Measurements from ENCODE around the gene RELA.

The RELA gene

DNA sequence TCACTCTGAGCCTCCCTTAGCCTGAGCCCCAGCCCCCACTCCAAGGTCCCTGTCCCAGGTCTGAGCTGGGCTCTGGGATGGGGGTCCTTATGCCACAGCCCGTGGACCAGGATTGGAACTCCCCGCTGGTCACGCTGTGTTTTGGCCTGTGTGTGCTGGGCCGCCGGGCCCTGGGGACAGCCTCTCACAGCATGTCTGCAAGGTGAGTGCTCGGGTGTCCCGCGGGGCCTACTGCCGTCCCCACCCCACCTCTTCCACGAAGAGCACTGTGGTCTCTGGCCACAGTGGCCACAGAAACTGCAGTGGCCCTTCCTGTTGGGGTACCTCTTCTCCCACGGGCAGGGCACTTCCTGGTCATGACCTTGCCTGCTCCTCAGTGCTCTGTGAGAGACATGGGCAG is 28.3 kb downstream of the RELA start:
- no peak for DNase-seq (ENCODE audit: extremely low read depth in 1 of 2, low read depth in 1 of 2)

- DNase-seq (ENCODE audit: extremely low read depth in 1 of 2, low read depth in 1 of 2): no peak
Measured at GRCh38 chr11:65634109-65634436, 28.6 kb downstream of the RELA start.

DNA sequence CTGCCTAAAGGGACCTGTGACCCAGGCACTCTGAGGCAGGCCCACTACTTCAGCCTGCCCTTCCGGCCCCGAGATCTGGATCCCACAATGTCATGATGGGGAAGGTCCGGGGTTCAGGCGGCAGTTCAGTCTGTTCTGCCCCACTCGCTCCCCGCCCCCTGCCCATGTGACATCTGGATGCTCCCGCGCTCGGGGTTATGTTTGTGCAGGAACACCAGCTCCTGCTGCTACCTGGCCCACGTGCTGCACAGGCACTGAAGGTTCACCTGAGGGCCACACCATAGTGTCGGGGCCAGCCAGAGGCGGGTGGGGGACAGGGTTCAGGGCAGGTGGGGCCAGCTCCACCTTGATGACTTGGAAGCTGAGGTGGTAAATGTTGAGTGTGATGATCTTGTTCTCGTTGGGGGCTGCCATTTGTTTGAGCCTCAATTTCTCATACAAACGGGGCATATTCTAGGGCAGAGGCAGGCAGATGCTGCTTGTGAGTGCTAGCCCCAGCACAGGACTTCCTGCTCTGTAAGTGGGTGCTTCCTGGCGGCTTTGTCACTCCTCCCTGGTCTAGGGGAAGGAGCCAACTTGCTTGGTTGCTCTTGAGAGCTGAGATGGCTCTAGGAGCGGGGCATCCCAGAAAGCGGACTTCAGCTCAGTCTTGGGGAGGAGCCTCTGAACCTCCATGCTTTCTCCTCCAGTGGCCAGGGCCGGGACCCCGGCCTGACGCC is 29.2 kb downstream of the RELA start:
- no peak for DNase-seq (ENCODE audit: extremely low read depth in 1 of 2, low read depth in 1 of 2)

DNA sequence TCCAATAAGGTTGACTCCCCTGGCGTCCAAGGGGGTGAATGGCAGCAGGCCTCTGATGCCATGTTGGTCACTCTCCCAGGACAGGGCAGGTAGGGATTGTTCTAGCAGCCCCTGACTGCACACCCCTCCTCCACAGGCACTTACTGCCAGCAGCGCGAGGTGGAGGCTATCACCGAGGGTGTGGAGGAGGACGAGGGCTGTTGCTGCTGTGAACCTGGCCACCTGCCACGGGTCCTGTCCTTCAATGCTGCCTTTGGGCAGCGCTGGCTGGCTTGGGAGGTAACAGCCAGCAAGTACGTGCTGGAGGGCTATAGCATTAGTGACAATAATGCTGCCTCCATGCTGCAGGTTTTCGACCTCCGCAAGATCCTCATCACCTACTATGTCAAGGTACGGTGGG is 32.5 kb downstream of the RELA start:
- no peak for DNase-seq (ENCODE audit: extremely low read depth in 1 of 2, low read depth in 1 of 2)

GRCh38 chr11:65629579-65629978 is 33.1 kb downstream of the RELA start:
- DNase-seq (ENCODE audit: extremely low read depth in 1 of 2, low read depth in 1 of 2): no peak

DNA sequence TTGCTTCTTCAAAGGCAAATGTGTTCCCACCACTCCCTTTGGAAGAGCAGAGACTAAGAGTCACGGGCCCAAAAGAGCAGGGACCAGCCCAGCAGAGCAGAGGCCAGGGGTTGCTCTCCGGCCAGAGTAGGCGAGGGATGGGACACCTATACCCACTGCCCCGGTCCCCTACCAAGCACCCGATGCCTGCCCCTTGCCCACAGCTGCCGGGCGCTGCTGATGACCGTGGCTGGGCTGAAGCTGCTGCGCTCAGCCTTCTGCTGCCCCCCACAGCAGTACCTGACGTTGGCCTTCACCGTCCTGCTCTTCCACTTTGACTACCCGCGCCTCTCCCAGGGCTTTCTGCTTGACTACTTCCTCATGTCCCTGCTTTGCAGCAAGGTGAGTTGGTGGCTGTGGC is 35.5 kb downstream of the RELA start:
- DNase-seq (ENCODE audit: extremely low read depth in 1 of 2, low read depth in 1 of 2): no peak

DNA sequence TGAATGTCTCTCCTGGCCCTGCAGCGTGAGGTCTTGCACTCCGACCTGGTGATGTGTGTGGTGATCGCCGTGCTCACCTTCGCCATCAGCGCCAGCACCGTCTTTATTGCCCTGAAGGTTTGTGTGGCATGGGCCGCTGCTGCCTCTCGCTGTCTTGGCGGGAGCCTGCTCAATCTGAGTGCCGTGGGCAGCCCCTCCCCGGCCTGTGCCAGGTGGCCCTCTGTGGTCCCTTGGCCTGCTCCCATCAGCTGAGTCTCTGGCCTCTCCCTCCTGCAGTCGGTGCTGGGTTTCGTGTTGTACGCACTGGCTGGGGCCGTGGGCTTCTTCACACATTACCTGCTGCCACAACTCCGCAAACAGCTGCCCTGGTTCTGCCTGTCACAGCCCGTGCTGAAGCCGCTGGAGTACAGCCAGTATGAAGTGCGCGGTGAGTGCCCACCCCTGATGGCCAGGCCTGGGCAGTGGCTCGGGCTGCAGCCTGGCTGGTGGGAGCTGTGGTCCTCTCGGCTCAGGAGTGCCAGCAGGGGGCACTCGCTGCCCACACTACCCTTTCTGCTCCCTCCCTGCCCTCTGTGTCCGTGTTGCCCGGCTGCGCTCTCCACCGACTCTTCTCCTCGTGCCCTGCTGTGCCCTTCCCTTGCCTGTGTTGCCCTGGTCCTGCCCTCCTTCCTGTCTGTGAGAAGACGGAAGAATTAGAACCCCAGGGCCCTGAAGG is 36.9 kb downstream of the RELA start:
- no peak for DNase-seq (ENCODE audit: extremely low read depth in 1 of 2, low read depth in 1 of 2)

DNA sequence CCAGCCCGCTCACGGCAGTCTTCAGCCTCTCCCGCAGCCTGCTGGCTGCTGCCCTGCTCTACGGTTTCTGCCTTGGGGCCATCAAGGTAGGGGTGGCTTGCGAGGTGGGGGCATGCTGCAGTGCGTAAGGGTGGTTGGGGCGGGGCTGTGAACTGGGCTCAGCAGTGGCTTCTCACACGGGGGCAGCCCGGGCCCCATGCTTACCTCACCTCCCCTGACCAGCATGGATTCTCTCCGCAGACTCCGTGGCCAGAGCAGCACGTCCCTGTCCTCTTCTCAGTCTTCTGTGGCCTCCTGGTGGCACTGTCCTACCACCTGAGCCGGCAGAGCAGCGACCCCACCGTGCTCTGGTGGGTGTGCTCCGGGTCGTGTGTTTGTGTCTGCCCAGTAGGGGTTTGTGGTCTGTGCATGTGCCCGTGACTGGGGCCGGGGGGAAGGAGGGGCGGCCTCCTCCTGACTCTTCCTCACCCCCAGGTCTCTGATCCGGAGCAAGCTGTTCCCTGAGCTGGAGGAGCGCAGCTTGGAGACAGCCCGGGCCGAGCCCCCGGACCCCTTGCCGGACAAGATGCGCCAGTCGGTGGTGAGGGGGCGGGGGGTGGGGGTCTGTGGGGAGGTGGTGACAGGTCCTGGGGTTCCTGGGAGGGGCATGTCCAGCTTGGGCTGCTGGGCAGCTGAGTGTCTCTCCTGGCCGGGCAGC is 37.6 kb downstream of the RELA start:
- no peak for DNase-seq (ENCODE audit: extremely low read depth in 1 of 2, low read depth in 1 of 2)

GRCh38 chr11:65623852-65624616 is 38.7 kb downstream of the RELA start:
- DNase-seq (ENCODE audit: extremely low read depth in 1 of 2, low read depth in 1 of 2): no peak

DNA sequence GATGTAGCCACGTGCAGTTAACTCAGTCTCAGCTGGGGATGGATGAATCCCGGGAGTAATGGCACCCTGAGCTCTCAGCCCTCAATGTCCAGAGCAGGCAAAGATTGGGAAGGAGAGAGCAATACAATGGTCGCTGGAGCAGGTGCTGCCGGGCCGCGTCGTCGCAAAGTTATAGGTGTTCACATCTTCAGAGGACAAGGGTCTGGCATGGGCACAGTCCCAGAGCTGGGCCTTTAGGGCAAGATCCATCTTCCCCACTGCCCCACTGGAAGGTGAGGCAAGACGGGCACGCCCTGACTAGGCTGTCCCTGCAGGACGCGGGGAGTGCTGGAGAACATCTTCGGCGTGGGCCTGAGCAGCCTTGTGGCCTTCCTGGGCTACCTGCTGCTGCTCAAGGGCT is 39.5 kb downstream of the RELA start:
- DNase-seq (ENCODE audit: extremely low read depth in 1 of 2, low read depth in 1 of 2): no peak

- DNase-seq (ENCODE audit: extremely low read depth in 1 of 2, low read depth in 1 of 2): no peak
Measured at GRCh38 chr11:65622011-65622410, 40.7 kb downstream of the RELA start.

- DNase-seq (ENCODE audit: extremely low read depth in 1 of 2, low read depth in 1 of 2): no peak
Measured at GRCh38 chr11:65621460-65621859, 41.3 kb downstream of the RELA start.

- DNase-seq (ENCODE audit: extremely low read depth in 1 of 2, low read depth in 1 of 2): no peak
Measured at GRCh38 chr11:65620666-65621065, 42.0 kb downstream of the RELA start.

DNA sequence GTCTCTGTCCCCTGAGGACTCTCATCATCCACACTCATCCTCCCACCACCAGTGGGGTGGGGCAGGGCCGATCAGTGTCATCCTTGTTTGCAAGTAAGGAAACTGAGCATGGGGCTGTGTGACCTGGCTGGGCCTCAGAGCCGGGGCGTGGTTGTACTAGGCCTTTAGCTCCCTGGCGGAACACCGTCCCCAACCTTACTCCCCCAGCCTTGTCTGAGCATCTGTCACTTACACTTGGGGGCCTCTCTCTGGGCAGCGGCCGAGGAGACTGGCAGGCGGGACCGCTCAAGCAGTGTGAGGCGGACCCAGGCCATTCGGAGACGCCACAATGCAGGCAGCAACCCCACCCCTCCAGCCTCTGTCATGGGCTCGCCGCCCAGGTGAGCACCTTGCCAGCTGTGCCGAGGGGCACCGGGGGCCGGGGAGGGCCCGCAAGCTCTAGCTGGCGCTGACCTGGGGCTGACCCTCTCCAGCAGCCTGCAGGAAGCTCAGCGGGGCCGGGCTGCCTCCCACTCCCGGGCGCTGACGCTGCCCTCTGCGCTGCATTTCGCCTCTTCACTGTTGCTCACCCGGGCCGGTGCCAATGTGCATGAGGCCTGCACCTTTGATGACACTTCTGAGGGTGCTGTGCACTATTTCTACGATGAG is 43.3 kb downstream of the RELA start:
- DNase-seq (ENCODE audit: extremely low read depth in 1 of 2, low read depth in 1 of 2): no peak

GRCh38 chr11:65618763-65619162 is 44.0 kb downstream of the RELA start:
- no peak for DNase-seq (ENCODE audit: extremely low read depth in 1 of 2, low read depth in 1 of 2)

DNA sequence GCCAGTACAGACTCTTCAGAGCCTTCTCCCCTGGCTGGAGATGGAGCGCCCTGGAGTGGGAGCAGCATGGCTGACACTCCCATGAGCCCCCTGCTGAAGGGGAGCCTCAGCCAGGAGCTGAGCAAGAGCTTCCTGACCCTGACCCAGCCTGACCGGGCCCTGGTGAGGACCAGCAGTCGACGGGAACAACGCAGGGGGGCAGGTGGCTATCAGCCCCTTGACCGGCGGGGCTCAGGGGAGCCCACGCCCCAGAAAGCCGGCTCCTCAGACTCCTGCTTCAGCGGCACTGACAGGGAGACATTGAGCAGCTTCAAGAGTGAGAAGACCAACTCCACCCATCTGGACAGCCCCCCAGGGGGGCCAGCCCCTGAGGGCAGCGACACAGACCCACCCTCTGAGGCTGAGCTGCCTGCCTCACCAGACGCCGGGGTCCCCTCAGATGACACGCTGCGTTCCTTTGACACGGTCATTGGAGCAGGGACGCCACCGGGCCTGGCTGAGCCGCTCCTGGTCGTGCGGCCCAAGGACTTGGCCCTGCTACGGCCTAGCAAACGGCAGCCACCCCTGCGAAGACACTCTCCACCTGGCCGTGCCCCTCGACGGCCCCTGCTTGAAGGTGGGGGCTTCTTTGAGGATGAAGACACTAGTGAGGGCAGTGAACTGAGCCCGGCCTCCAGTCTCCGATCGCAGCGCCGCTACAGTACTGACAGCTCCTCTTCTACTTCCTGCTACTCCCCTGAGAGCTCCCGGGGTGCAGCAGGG is 44.5 kb downstream of the RELA start:
- DNase-seq (ENCODE audit: extremely low read depth in 1 of 2, low read depth in 1 of 2): no peak

GRCh38 chr11:65617136-65617850 is 45.4 kb downstream of the RELA start:
- no peak for DNase-seq (ENCODE audit: extremely low read depth in 1 of 2, low read depth in 1 of 2)

GRCh38 chr11:65616575-65617001 is 46.1 kb downstream of the RELA start:
- no peak for DNase-seq (ENCODE audit: extremely low read depth in 1 of 2, low read depth in 1 of 2)

GRCh38 chr11:65615950-65616574 is 46.7 kb downstream of the RELA start:
- DNase-seq (ENCODE audit: extremely low read depth in 1 of 2, low read depth in 1 of 2): peak; percentile 43
